Esophagus muscularis mucosa (tissue), 4 donors: ENCODE data around the gene CTNNA3.

Experiments
- CTCF ChIP-seq, 3 experiments: fragments of 200-600 bp in 2 of 3; fragments of 450-650 bp in 1 of 3; sonication (generic) in 2 of 3; IDR thresholded peaks; one replicate each; pipeline ENCODE4 v1.5.1; 2017 to 2019; ENCODE audit warnings: antibody characterized with exemption in 3 of 3, mild to moderate bottlenecking in 2 of 3, moderate library complexity in 1 of 3
- EP300 ChIP-seq: sonication (generic); formaldehyde crosslinking; IDR thresholded peaks from one replicate; pipeline ENCODE4 v1.6.1; 2017; ENCODE audit warnings: antibody characterized with exemption
- POLR2A ChIP-seq: fragments of 450-650 bp; IDR thresholded peaks from one replicate; pipeline ENCODE4 v1.6.1; 2017; ENCODE audit warnings: antibody characterized with exemption, moderate library complexity, mild to moderate bottlenecking, low read depth
- POLR2AphosphoS5 ChIP-seq, 2 donors: sonication (generic); formaldehyde crosslinking; IDR thresholded peaks; one replicate each; pipeline ENCODE4 v1.6.1; 2017; ENCODE audit warnings: antibody characterized with exemption in 2 of 2

GRCh38 chr10:66940965-66941364 is 755.0 kb downstream of the CTNNA3 start:
- TF ChIP-seq CTCF (IDR thresholded peaks at IDR 0.05): no peak
- TF ChIP-seq EP300: no peak
- TF ChIP-seq POLR2A: no peak
- no peak for TF ChIP-seq POLR2AphosphoS5 (IDR thresholded peaks at IDR 0.05)
